Measurements from ENCODE around the gene EOGT.
A peak's percentile ranks its signal among the peaks of the same experiment; 100 is the strongest.

Gene EOGT

GRCh38 chr3:69013253-69014021 is at the start of gene EOGT:
Gene EOGT (minus strand): TSS chr3:69013684. CDS start chr3:69009846, 3,838 bp downstream.
- DNase-seq (ENCODE audit: low read depth) = no peak
- peak within 1 kb of the TSS; percentile 78 for H3K4me3 ChIP-seq (ENCODE audit: control insufficient read depth, low read depth, low read length)
- peak; percentile 56 for TF ChIP-seq CTCF (IDR thresholded peaks at IDR 0.05; ENCODE audit: control insufficient read depth, insufficient read depth, low read depth, low read length, missing control alignments)

GRCh38 chr3:69059688-69060087 is 46.2 kb upstream of the EOGT start:
- DNase-seq (ENCODE audit: low read depth) = no peak
- TF ChIP-seq CTCF (IDR thresholded peaks at IDR 0.05; ENCODE audit: control insufficient read depth, insufficient read depth, low read depth, low read length, missing control alignments) = no peak
- no peak overlapping the region for H3K4me3 ChIP-seq (ENCODE audit: control insufficient read depth, low read depth, low read length)

- TF ChIP-seq CTCF (IDR thresholded peaks at IDR 0.05; ENCODE audit: control insufficient read depth, insufficient read depth, low read depth, low read length, missing control alignments) = no peak
- H3K4me3 ChIP-seq (ENCODE audit: control insufficient read depth, low read depth, low read length) = no peak overlapping the region
- no peak for DNase-seq (ENCODE audit: low read depth)
Observed at GRCh38 chr3:69058947-69059224, 45.4 kb upstream of the EOGT start.

- TF ChIP-seq CTCF (IDR thresholded peaks at IDR 0.05; ENCODE audit: control insufficient read depth, insufficient read depth, low read depth, low read length, missing control alignments) = no peak
- DNase-seq (ENCODE audit: low read depth) = no peak
- no peak overlapping the region for H3K4me3 ChIP-seq (ENCODE audit: control insufficient read depth, low read depth, low read length)
Observed at GRCh38 chr3:69058180-69058946, 44.9 kb upstream of the EOGT start.

- no peak for TF ChIP-seq CTCF (IDR thresholded peaks at IDR 0.05; ENCODE audit: control insufficient read depth, insufficient read depth, low read depth, low read length, missing control alignments)
- no peak for DNase-seq (ENCODE audit: low read depth)
- H3K4me3 ChIP-seq (ENCODE audit: control insufficient read depth, low read depth, low read length) = peak overlapping the region; percentile 85
Observed at GRCh38 chr3:69052472-69052898, 39.0 kb upstream of the EOGT start.

- TF ChIP-seq CTCF (IDR thresholded peaks at IDR 0.05; ENCODE audit: control insufficient read depth, insufficient read depth, low read depth, low read length, missing control alignments) = no peak
- peak; percentile 96 for DNase-seq (ENCODE audit: low read depth)
- peak within 1 kb of the TSS; percentile 85 for H3K4me3 ChIP-seq (ENCODE audit: control insufficient read depth, low read depth, low read length)
Observed at GRCh38 chr3:69051756-69052471, 38.4 kb upstream of the EOGT start, which contains the start of gene TMF1. Gene TMF1 (minus strand): TSS chr3:69052333. CDS start chr3:69052086, 247 bp downstream.
